NK-92 (cell line): Measurements from ENCODE around the gene OR6C3.
"Not testable (repeated sequence)": the region's sequence is repeated elsewhere in the genome, so short reads cannot be mapped to it uniquely, and the experiment has no call there.

Source experiments
- DNase-seq: peaks from one replicate; lab custom pipeline; 2025; ENCODE audit not compliant: unreplicated experiment; lab: John Stamatoyannopoulos, UW

OR6C3 gene

DNA sequence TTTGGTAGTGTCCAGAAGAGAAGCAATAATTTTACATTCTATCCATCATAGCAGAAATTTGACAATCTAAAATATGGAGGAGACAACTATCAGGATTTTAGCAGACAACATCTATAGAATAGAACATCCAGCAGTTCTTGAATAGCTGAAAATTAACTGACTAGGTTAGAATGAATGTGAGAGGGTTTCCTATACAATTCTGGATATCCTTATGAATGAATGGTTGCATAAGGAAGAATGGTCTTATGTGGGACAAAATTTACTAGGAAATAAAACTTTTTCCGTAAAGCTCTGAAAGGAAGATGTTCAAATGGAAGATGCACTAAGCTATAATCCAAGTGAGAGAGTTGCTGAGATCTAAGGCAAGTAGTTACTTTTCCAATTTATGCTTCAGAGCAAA is at the start of gene OR6C3:
Gene OR6C3, plus strand, starts transcription at position 301 of the 400 bp plus-strand sequence. CDS start 955 bp downstream, outside the sequence.
- no peak for DNase-seq

DNA sequence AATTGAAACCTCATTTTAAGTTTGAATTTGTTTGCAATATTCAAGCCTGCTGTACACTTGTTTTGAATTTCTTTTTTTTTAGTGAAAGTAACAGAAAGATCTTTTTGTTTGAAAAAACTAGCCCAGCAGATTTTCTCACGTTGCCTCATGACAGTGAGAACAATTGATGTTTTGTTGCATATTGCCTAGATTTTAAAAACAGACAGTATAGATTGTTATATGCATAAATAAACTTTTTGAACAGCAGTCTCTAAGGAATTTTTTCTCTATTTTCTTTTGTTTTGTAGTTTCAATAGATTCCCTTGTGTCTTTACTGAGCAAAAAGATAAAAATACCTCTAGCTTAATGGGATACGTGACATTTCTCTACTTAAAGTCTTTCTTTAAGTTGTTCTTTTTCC is 49.6 kb upstream of the OR6C3 start:
- no peak for DNase-seq

DNA sequence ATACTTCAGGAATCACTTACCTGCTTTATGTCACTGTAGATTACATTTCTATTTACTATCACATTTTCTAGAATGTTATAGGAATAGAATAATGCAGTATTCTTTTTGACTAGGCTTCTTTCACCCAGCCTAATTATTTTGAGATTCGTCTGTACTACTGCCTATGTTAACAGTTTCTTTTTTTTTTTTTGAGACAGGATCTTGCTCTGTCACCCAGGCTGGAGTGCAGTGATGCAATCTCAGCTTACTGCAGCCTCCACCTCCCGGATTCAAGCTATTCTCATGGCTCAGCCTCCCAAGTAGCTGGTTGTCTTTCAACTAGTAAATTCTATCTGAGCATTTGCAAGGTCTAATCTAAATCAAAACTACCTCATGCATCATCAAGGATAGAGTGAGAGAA is 40.5 kb upstream of the OR6C3 start:
- DNase-seq = no peak

DNA sequence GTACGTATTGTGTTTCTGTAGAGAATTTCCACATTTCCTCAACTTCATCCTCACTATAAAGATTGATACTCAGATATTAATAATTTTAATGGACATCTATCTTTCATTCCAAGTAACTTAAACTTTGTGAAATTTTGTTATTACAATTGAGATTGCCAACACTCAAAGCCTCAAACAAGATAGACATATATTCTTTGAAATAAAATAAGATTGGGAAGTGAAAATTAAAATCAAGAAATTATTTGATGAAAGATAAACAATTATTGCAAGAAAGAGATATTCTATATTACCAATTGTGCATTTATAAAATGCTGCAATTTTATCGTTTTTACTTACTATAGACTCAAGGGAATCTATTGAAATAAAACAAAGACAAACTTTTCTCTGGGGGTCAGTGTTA is 34.1 kb upstream of the OR6C3 start, which contains the start of gene OR6C6:
Gene OR6C6, minus strand, starts transcription at position 101 of the 400 bp plus-strand sequence. CDS start 1,337 bp downstream, outside the sequence.
- DNase-seq = no peak

DNA sequence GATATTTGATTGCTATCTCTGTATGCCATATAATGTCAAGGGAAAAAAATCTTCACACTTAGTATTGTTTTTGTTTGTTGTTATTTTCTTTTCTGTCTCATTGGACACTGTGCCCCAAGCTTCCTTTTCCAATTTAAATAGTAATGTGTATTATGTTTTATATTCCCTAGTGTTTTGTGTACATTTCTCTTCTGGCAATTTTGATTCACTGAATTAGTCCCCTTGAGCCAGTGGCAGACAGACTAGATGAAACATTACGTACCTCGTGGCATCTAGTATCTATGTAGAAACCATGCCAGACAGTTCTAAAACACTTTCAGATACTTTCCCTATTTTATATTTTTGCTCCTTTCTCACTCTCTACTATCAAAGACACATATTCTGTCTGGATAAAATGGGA is 16.5 kb upstream of the OR6C3 start, which contains the start of gene OR6C1:
Gene OR6C1, plus strand, starts transcription at position 301 of the 400 bp plus-strand sequence. CDS start 6,257 bp downstream, outside the sequence.
- DNase-seq = no peak

DNA sequence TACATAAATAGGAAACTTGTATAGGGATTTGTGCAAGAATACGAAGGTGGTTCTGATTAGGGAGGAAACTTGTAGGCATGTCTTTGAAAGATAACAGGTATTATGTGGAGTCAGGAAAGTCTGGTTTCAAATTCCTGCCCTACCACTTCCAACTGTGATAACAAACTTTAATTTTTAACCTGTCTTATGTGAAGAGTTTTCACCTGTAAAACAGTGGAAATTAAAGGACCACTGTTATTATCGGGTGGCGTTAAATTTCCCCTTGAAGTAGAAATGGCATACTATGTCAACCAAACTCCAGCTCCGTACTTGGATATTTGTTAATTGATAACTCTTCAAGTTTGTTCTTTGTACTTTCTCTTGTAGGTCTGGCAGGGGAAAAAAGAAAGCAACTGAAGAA is 10.3 kb upstream of the OR6C3 start:
- no peak for DNase-seq

DNA sequence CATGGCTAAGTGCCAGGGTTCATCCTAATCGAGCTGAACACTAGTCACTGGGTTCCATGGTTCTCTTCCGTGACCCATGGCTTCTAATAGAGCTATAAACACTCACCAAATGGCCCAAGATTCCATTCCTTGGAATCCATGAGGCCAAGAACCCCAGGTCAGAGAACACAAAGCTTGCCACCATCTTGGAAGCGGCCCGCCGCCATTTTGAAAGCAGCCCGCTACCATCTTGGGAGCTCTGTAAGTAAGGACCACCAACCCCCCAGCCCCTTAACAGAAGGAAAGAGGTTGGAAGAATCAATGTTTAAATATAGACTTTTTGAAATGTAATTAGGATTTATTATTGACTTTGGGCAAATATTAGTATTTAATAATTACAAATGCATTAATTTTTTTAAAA is 4.7 kb upstream of the OR6C3 start:
- DNase-seq = not testable (repeated sequence)

DNA sequence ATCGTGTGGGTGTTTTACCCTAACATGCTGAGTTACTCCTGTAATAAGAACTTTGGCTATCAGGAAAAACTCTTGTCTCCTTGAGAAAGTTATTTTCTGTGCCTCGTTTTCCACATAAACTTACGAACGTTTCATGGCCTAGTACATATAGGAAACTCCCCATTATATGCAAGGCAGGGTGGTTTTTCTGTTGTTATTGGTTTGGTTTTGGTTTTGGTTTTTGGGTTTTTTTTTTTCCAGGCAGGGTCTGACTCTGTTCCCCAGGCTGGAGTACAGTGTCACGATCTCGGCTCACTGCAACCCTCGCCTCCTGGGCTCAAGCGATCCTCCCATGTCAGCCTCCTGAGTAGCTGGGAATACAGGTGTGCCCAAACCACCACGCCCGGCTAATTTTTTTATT is 5.5 kb downstream of the OR6C3 start:
- no peak for DNase-seq

DNA sequence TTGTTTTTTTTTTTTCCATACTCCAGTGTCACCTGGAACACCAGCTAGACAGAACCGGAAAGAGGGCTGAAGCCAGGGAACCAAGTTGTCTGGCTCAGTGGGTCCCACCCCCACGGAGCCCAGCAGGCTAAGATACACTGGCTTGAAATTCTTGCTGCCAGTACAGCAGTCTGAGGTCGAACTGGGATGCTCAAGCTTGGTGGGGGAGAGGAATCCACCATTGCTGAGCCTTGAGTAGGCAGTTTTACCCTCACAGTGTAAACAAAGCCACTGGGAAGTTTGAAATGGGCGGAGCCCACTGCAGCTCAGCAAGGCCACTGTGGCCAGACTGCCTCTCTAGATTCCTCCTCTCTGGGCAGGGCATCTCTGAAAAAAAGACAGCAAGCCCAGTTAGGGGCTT is 24.8 kb downstream of the OR6C3 start:
- DNase-seq = not testable (repeated sequence)

DNA sequence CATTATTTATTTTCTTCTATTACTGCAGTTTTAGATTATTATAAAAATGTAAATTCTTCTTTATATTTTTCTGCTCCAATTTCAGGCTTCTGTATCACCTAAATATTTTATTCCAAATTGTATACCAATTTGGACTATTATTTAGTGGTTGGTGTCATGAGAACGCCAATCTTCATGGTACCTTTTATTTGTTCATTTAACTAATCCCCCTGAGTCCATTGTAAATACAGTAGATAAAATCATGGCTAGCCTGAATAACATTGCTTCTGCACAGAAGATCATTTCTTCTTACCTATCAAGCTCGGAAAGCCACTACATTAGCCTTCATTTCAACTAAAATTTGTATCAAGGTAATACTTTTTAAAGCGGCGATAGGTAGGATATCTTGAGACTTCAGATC is 32.1 kb downstream of the OR6C3 start, which contains the start of gene OR6C75:
Gene OR6C75, plus strand, starts transcription at position 301 of the 400 bp plus-strand sequence. CDS start 2,136 bp downstream, outside the sequence.
- no peak for DNase-seq

DNA sequence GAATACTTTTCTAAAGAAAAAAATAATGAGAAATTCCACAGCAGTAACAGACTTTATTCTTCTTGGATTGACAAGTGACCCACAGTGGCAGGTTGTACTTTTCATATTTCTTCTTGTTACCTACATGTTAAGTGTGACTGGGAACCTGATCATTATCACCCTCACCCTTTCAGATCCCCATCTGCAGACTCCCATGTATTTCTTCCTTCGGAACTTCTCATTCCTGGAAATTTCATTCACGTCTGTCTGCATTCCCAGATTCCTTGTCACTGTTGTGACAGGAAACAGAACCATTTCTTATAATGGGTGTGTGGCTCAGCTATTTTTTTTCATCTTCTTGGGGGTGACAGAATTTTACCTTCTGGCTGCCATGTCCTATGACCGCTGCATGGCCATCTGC is 34.5 kb downstream of the OR6C3 start:
- DNase-seq = no peak

DNA sequence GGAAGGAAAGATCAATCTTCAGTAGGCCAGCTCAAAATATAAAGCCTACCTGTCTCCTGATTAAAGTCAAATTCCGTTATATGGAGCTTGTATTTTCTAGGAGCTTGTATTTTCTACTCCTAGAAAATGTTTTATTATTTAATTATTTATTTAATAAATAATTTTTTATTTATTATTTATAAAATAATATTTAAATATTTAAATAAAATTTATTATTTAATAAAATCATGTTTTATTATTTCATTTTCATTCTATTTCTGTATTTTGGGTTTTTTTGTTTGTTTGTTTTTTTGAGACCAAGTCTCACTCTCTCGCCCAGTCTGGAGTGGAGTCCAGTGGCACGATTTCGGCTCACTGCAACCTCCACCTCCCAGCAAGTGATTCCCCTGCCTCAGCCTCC is 42.0 kb downstream of the OR6C3 start:
- no peak for DNase-seq
